ENCODE results near the gene RPL18A.

The RPL18A gene

GRCh38 chr19:17843292-17843827 is 16.4 kb upstream of the RPL18A start:
- Histone ChIP-seq H2BK5ac (ENCODE audit: low read length) (no peak overlapping the region), H3K27ac (ENCODE audit: low read depth, low read length) (no peak overlapping the region)
- no CpG with 5 or more reads among the region's 9 CpGs for WGBS (ENCODE audit: extremely low coverage, insufficient coverage, low lambda C conversion rate)

GRCh38 chr19:17843908-17844490 is 15.7 kb upstream of the RPL18A start:
- H2BK5ac ChIP-seq (ENCODE audit: low read length) = no peak overlapping the region
- DNase-seq = no peak
- no peaks in the 10 kb centered on the region for H3K79me2 ChIP-seq (ENCODE audit: control insufficient read depth, insufficient read depth, low read length)
- H4K5ac ChIP-seq (ENCODE audit: low read length) = no peak overlapping the region
- H3K4me2 ChIP-seq (ENCODE audit: low read length) = no peak overlapping the region
- H4K8ac ChIP-seq (ENCODE audit: low read depth, low read length) = no peak overlapping the region
- H3K27ac ChIP-seq (ENCODE audit: low read depth, low read length) = no peak overlapping the region
- no CpG with 5 or more reads among the region's 14 CpGs for WGBS (ENCODE audit: extremely low coverage, insufficient coverage, low lambda C conversion rate)
- no peak overlapping the region for H3K4me3 ChIP-seq (ENCODE audit: low read length)
- H3K23ac ChIP-seq (ENCODE audit: low read length) = no peak overlapping the region
- no peaks in the 10 kb centered on the region for H3K4me1 ChIP-seq (ENCODE audit: control insufficient read depth, low read depth, low read length)
- H2BK15ac ChIP-seq (replicated peaks; ENCODE audit: low read depth) = no peak overlapping the region
- H3K79me1 ChIP-seq (ENCODE audit: low read length) = no peaks in the 10 kb centered on the region
- H2BK120ac ChIP-seq (ENCODE audit: low read depth, low read length) = no peak overlapping the region
- no peaks in the 10 kb centered on the region for H3K36me3 ChIP-seq (ENCODE audit: control insufficient read depth, insufficient read depth, low read length)
- H3K9ac ChIP-seq (ENCODE audit: low read length) = no peak overlapping the region
- H2AK5ac ChIP-seq (ENCODE audit: low read length) = no peak overlapping the region
- H3K4ac ChIP-seq (ENCODE audit: low read depth, low read length) = no peak overlapping the region
- no peaks in the 10 kb centered on the region for H3K27me3 ChIP-seq (ENCODE audit: insufficient read depth, low read length, poor library complexity)
- H3K18ac ChIP-seq (ENCODE audit: low read length) = no peak overlapping the region
- no peak overlapping the region for H3K56ac ChIP-seq (ENCODE audit: low read length)

More at GRCh38 chr19:17843292-17843827, 16.4 kb upstream of the RPL18A start:
- H3K4me3 ChIP-seq (ENCODE audit: low read length) = no peak overlapping the region
- H3K4me1 ChIP-seq (ENCODE audit: control insufficient read depth, low read depth, low read length) = no peaks in the 10 kb centered on the region
- H2BK15ac ChIP-seq (replicated peaks; ENCODE audit: low read depth) = no peak overlapping the region
- H3K36me3 ChIP-seq (ENCODE audit: control insufficient read depth, insufficient read depth, low read length) = no peaks in the 10 kb centered on the region
- no peak overlapping the region for H4K8ac ChIP-seq (ENCODE audit: low read depth, low read length)
- no peak overlapping the region for H3K56ac ChIP-seq (ENCODE audit: low read length)
- no peak overlapping the region for H3K4me2 ChIP-seq (ENCODE audit: low read length)
- H3K79me1 ChIP-seq (ENCODE audit: low read length) = no peaks in the 10 kb centered on the region
- no peaks in the 10 kb centered on the region for H3K79me2 ChIP-seq (ENCODE audit: control insufficient read depth, insufficient read depth, low read length)
- no peaks in the 10 kb centered on the region for H3K27me3 ChIP-seq (ENCODE audit: insufficient read depth, low read length, poor library complexity)
- no peak overlapping the region for H3K18ac ChIP-seq (ENCODE audit: low read length)
- H4K5ac ChIP-seq (ENCODE audit: low read length) = no peak overlapping the region
- no peak overlapping the region for H3K4ac ChIP-seq (ENCODE audit: low read depth, low read length)
- no peak for DNase-seq
- H3K9ac ChIP-seq (ENCODE audit: low read length) = no peak overlapping the region
- no peak overlapping the region for H2BK120ac ChIP-seq (ENCODE audit: low read depth, low read length)
- H3K23ac ChIP-seq (ENCODE audit: low read length) = no peak overlapping the region
- no peak overlapping the region for H2AK5ac ChIP-seq (ENCODE audit: low read length)

- Histone ChIP-seq H3K4ac (ENCODE audit: low read depth, low read length) (no peak overlapping the region), H3K23ac (ENCODE audit: low read length) (no peak overlapping the region), H3K79me1 (ENCODE audit: low read length) (no peaks in the 10 kb centered on the region), H2AK5ac (ENCODE audit: low read length) (no peak overlapping the region), H3K56ac (ENCODE audit: low read length) (no peak overlapping the region), H2BK5ac (ENCODE audit: low read length) (no peak overlapping the region), H3K4me2 (ENCODE audit: low read length) (no peak overlapping the region), H3K27me3 (ENCODE audit: insufficient read depth, low read length, poor library complexity) (no peaks in the 10 kb centered on the region), H3K36me3 (ENCODE audit: control insufficient read depth, insufficient read depth, low read length) (no peaks in the 10 kb centered on the region), H3K27ac (ENCODE audit: low read depth, low read length) (no peak overlapping the region), H2BK120ac (ENCODE audit: low read depth, low read length) (no peak overlapping the region), H3K9ac (ENCODE audit: low read length) (no peak overlapping the region), H2BK15ac (replicated peaks; ENCODE audit: low read depth) (no peak overlapping the region), H3K79me2 (ENCODE audit: control insufficient read depth, insufficient read depth, low read length) (no peaks in the 10 kb centered on the region), H4K8ac (ENCODE audit: low read depth, low read length) (no peak overlapping the region), H3K4me3 (ENCODE audit: low read length) (no peak overlapping the region), H3K4me1 (ENCODE audit: control insufficient read depth, low read depth, low read length) (no peaks in the 10 kb centered on the region), H3K18ac (ENCODE audit: low read length) (no peak overlapping the region), H4K5ac (ENCODE audit: low read length) (no peak overlapping the region)
- WGBS (ENCODE audit: extremely low coverage, insufficient coverage, low lambda C conversion rate) = no CpG with 5 or more reads among the region's 8 CpGs
- no peak for DNase-seq
These were observed 13.6 kb upstream of the RPL18A start for GRCh38 chr19:17846146-17846545.

GRCh38 chr19:17847538-17848366 is 12.0 kb upstream of the RPL18A start, which contains the start of gene JAK3:
TSS of gene JAK3 (minus strand) at chr19:17847982. CDS start at chr19:17844417, 3,565 bp downstream.
- Histone ChIP-seq H4K8ac (ENCODE audit: low read depth, low read length) (no peak within 1 kb of the TSS), H3K9ac (ENCODE audit: low read length) (peak within 1 kb of the TSS; percentile 56), H3K79me2 (ENCODE audit: control insufficient read depth, insufficient read depth, low read length) (no peaks in the 10 kb centered on the region), H3K4me3 (ENCODE audit: low read length) (no peak within 1 kb of the TSS), H2BK15ac (replicated peaks; ENCODE audit: low read depth) (no peak within 1 kb of the TSS), H2BK120ac (ENCODE audit: low read depth, low read length) (no peak within 1 kb of the TSS), H3K27ac (ENCODE audit: low read depth, low read length) (no peak within 1 kb of the TSS), H3K56ac (ENCODE audit: low read length) (peak within 1 kb of the TSS; percentile 95), H2AK5ac (ENCODE audit: low read length) (no peak within 1 kb of the TSS), H3K23ac (ENCODE audit: low read length) (no peak within 1 kb of the TSS), H3K4me1 (ENCODE audit: control insufficient read depth, low read depth, low read length) (no peaks in the 10 kb centered on the region), H3K4me2 (ENCODE audit: low read length) (peak within 1 kb of the TSS; percentile 36), H4K5ac (ENCODE audit: low read length) (no peak within 1 kb of the TSS), H3K18ac (ENCODE audit: low read length) (peak within 1 kb of the TSS; percentile 33), H3K79me1 (ENCODE audit: low read length) (no peaks in the 10 kb centered on the region), H3K27me3 (ENCODE audit: insufficient read depth, low read length, poor library complexity) (no peaks in the 10 kb centered on the region), H2BK5ac (ENCODE audit: low read length) (no peak within 1 kb of the TSS), H3K4ac (ENCODE audit: low read depth, low read length) (peak within 1 kb of the TSS; percentile 46), H3K36me3 (ENCODE audit: control insufficient read depth, insufficient read depth, low read length) (no peaks in the 10 kb centered on the region)
- DNase-seq = peak; percentile 92
- WGBS (ENCODE audit: extremely low coverage, insufficient coverage, low lambda C conversion rate) = no CpG with 5 or more reads among the region's 40 CpGs

- no peak overlapping the region for H2AK5ac ChIP-seq (ENCODE audit: low read length)
- H4K8ac ChIP-seq (ENCODE audit: low read depth, low read length) = no peak overlapping the region
- H2BK15ac ChIP-seq (replicated peaks; ENCODE audit: low read depth) = no peak overlapping the region
- H3K4ac ChIP-seq (ENCODE audit: low read depth, low read length) = no peak overlapping the region
- WGBS (ENCODE audit: extremely low coverage, insufficient coverage, low lambda C conversion rate) = no CpG with 5 or more reads among the region's 14 CpGs
- H2BK120ac ChIP-seq (ENCODE audit: low read depth, low read length) = no peak overlapping the region
- no peaks in the 10 kb centered on the region for H3K4me1 ChIP-seq (ENCODE audit: control insufficient read depth, low read depth, low read length)
- H3K9ac ChIP-seq (ENCODE audit: low read length) = no peak overlapping the region
- no peak overlapping the region for H3K4me3 ChIP-seq (ENCODE audit: low read length)
- H3K79me2 ChIP-seq (ENCODE audit: control insufficient read depth, insufficient read depth, low read length) = no peaks in the 10 kb centered on the region
- no peak overlapping the region for H3K18ac ChIP-seq (ENCODE audit: low read length)
- no peak overlapping the region for H3K4me2 ChIP-seq (ENCODE audit: low read length)
- no peak for DNase-seq
- H2BK5ac ChIP-seq (ENCODE audit: low read length) = no peak overlapping the region
- peak overlapping the region; percentile 49 for H3K56ac ChIP-seq (ENCODE audit: low read length)
- no peaks in the 10 kb centered on the region for H3K36me3 ChIP-seq (ENCODE audit: control insufficient read depth, insufficient read depth, low read length)
- H3K27ac ChIP-seq (ENCODE audit: low read depth, low read length) = no peak overlapping the region
- no peak overlapping the region for H3K23ac ChIP-seq (ENCODE audit: low read length)
- H3K27me3 ChIP-seq (ENCODE audit: insufficient read depth, low read length, poor library complexity) = no peaks in the 10 kb centered on the region
- H4K5ac ChIP-seq (ENCODE audit: low read length) = no peak overlapping the region
- H3K79me1 ChIP-seq (ENCODE audit: low read length) = no peaks in the 10 kb centered on the region
These were observed 11.0 kb upstream of the RPL18A start for GRCh38 chr19:17848595-17849292.

Data from mesendoderm (in vitro differentiated cells).